Rectal smooth muscle tissue (tissue), 1 donor: ENCODE measurements around the gene DAB1.

Experiments
- H3K27ac ChIP-seq: one replicate; pipeline ENCODE4 v1.7.0; 2013; ENCODE audit warnings: low read depth, low read length, inconsistent platforms
- H3K27me3 ChIP-seq: one replicate; pipeline ENCODE4 v1.7.0; 2013; ENCODE audit warnings: low read length; ENCODE audit not compliant: control insufficient read depth, insufficient read depth
- H3K36me3 ChIP-seq: one replicate; pipeline ENCODE4 v1.7.0; 2013; ENCODE audit warnings: low read length; ENCODE audit not compliant: control insufficient read depth, insufficient read depth
- H3K4me1 ChIP-seq: one replicate; pipeline ENCODE4 v1.7.0; 2013; ENCODE audit warnings: low read length; ENCODE audit not compliant: control insufficient read depth, insufficient read depth
- H3K4me3 ChIP-seq: one replicate; pipeline ENCODE4 v1.7.0; 2013; ENCODE audit warnings: low read length
- H3K9ac ChIP-seq: one replicate; pipeline ENCODE4 v1.7.0; 2013; ENCODE audit warnings: low read length

Gene DAB1

GRCh38 chr1:57300186-57300585 is 123.7 kb downstream of the DAB1 start:
- H3K36me3 ChIP-seq = no peaks in the 10 kb centered on the region
- no peak overlapping the region for H3K4me3 ChIP-seq
- H3K9ac ChIP-seq = no peak overlapping the region
- H3K27me3 ChIP-seq = no peaks in the 10 kb centered on the region
- no peaks in the 10 kb centered on the region for H3K4me1 ChIP-seq
- H3K27ac ChIP-seq = no peak overlapping the region

- Histone ChIP-seq H3K27ac (no peak overlapping the region), H3K9ac (no peak overlapping the region), H3K27me3 (no peaks in the 10 kb centered on the region), H3K36me3 (no peaks in the 10 kb centered on the region), H3K4me3 (no peak overlapping the region), H3K4me1 (no peaks in the 10 kb centered on the region)
These were observed 127.1 kb downstream of the DAB1 start for GRCh38 chr1:57296726-57297250.

GRCh38 chr1:57295326-57295725 is 128.5 kb downstream of the DAB1 start:
- no peaks in the 10 kb centered on the region for H3K36me3 ChIP-seq
- H3K9ac ChIP-seq = no peak overlapping the region
- no peaks in the 10 kb centered on the region for H3K27me3 ChIP-seq
- no peak overlapping the region for H3K4me3 ChIP-seq
- no peaks in the 10 kb centered on the region for H3K4me1 ChIP-seq
- H3K27ac ChIP-seq = no peak overlapping the region

GRCh38 chr1:57294177-57294576 is 129.7 kb downstream of the DAB1 start:
- Histone ChIP-seq H3K27ac (no peak overlapping the region), H3K9ac (no peak overlapping the region), H3K4me1 (no peaks in the 10 kb centered on the region), H3K27me3 (no peaks in the 10 kb centered on the region), H3K4me3 (no peak overlapping the region), H3K36me3 (no peaks in the 10 kb centered on the region)

DNA sequence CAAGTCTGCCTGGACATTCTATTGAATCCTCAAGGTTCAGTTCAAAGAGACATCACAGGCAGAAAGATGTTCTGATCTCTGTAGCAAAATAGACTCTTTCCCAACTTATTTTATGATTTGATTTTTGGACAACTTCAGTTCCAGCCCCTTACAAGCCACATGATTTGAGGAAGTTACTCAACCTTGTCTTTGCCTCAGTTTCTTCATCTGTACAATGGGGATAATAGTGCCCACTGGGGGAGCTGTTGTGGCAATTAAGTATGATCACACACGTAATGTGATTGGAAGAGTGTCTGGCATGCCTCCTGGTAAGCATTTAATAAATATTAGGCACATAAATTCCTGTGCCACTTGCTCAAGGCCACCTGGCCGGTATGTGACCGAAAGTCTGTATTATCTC is 130.6 kb downstream of the DAB1 start:
- no peak overlapping the region for H3K9ac ChIP-seq
- H3K36me3 ChIP-seq = no peaks in the 10 kb centered on the region
- H3K27ac ChIP-seq = no peak overlapping the region
- H3K4me3 ChIP-seq = no peak overlapping the region
- no peaks in the 10 kb centered on the region for H3K27me3 ChIP-seq
- H3K4me1 ChIP-seq = no peaks in the 10 kb centered on the region

- Histone ChIP-seq H3K4me3 (no peak overlapping the region), H3K9ac (no peak overlapping the region), H3K36me3 (no peaks in the 10 kb centered on the region), H3K27me3 (no peaks in the 10 kb centered on the region), H3K4me1 (no peaks in the 10 kb centered on the region), H3K27ac (no peak overlapping the region)
These were observed 134.1 kb downstream of the DAB1 start for GRCh38 chr1:57289781-57290180.

DNA sequence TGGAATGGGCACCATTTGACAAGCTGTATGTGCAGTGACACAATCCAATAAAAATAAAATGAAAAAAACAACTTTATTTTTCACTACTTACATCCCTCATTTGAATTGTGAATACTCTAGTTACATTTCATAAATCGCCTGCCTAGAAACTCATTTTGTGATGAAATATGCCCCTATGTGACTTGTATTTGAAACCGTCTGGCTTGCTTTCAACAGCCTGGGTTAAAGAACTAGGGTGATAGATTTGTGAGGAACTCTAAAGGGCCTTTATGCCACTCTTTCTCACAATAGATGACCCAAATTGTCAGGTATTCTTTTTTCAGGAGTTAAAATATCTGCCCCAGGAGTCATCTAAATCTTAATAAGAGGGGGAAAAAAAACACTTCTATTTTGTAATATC is 137.9 kb downstream of the DAB1 start:
- no peaks in the 10 kb centered on the region for H3K4me1 ChIP-seq

GRCh38 chr1:57282411-57282810 is 141.4 kb downstream of the DAB1 start:
- Histone ChIP-seq H3K27me3 (no peaks in the 10 kb centered on the region), H3K4me3 (no peak overlapping the region), H3K27ac (no peak overlapping the region), H3K36me3 (no peaks in the 10 kb centered on the region), H3K9ac (no peak overlapping the region), H3K4me1 (no peaks in the 10 kb centered on the region)

More for the DNA sequence above, 137.9 kb downstream of the DAB1 start:
- Histone ChIP-seq H3K9ac (no peak overlapping the region), H3K4me3 (no peak overlapping the region), H3K27me3 (no peaks in the 10 kb centered on the region), H3K36me3 (no peaks in the 10 kb centered on the region), H3K27ac (no peak overlapping the region)

- H3K36me3 ChIP-seq = no peaks in the 10 kb centered on the region
- no peaks in the 10 kb centered on the region for H3K4me1 ChIP-seq
- no peaks in the 10 kb centered on the region for H3K27me3 ChIP-seq
- H3K9ac ChIP-seq = no peak overlapping the region
- no peak overlapping the region for H3K27ac ChIP-seq
- H3K4me3 ChIP-seq = no peak overlapping the region
These were observed 142.5 kb downstream of the DAB1 start for GRCh38 chr1:57281324-57281723.

GRCh38 chr1:57279909-57280666 is 143.8 kb downstream of the DAB1 start:
- H3K36me3 ChIP-seq = no peaks in the 10 kb centered on the region
- no peaks in the 10 kb centered on the region for H3K4me1 ChIP-seq
- no peak overlapping the region for H3K9ac ChIP-seq
- no peaks in the 10 kb centered on the region for H3K27me3 ChIP-seq
- no peak overlapping the region for H3K4me3 ChIP-seq
- no peak overlapping the region for H3K27ac ChIP-seq

DNA sequence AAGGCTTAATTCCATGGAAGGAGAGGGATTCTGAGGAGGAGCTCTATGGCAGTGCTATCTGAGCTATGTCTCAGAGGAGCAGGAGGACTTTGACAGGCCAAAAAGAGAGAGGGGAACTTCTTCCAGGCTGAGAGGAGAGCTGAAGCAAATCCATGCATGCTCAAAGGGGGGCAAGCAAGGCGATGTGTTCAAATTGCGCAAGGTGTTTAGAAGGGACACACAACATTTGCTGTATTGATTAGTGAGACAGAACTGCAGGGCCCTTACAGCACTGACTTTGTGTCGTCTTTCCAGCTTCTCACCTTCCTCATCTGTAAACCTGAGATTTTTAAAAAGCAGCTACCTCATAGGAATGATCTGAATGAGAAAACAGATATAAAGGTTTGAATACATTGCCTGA is 145.3 kb downstream of the DAB1 start:
- no peaks in the 10 kb centered on the region for H3K4me1 ChIP-seq
- H3K27ac ChIP-seq = no peak overlapping the region
- no peak overlapping the region for H3K4me3 ChIP-seq
- no peak overlapping the region for H3K9ac ChIP-seq
- no peaks in the 10 kb centered on the region for H3K27me3 ChIP-seq
- no peaks in the 10 kb centered on the region for H3K36me3 ChIP-seq

DNA sequence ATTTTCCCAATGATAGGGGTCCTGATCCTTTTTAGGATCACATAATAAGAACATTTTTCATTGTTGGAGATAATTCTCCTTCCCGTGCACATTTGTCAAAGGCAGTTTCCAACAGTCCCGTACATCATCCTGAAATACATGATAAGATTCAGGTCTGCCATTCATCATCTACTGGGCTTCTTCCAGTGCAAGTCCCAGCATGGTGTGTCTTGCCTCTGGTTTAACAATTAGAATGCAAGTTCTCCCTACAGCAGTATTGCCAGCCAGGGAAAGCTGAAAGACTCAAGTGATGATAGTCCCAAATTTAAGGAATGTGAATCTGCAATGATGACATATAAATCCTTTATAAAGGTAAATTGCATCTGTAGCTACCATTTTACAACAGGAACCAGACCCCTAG is 146.2 kb downstream of the DAB1 start:
- Histone ChIP-seq H3K36me3 (no peaks in the 10 kb centered on the region), H3K27ac (no peak overlapping the region), H3K27me3 (no peaks in the 10 kb centered on the region), H3K4me3 (no peak overlapping the region), H3K4me1 (no peaks in the 10 kb centered on the region), H3K9ac (no peak overlapping the region)

DNA sequence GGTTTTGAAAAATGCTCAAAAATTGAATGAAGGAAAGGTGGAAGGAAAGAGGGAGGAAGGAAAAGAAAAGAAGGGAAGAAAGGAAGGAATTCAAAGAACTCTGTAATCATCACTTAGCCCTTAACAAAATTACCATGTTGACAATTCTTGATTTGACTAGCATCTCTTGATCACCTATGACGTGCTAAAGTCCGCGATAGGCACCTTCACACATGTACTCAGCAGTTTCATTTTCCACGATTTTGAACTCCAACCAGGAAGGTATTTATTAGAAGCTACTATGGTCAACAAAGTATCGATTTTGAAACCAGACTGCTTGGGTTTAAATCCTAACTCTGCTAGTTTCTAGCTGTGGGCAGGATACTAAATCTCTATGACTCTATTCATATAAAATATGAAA is 146.9 kb downstream of the DAB1 start:
- Histone ChIP-seq H3K4me1 (no peaks in the 10 kb centered on the region), H3K27me3 (no peaks in the 10 kb centered on the region), H3K9ac (no peak overlapping the region), H3K27ac (no peak overlapping the region), H3K36me3 (no peaks in the 10 kb centered on the region), H3K4me3 (no peak overlapping the region)
